ENCODE measurements around the gene ANAPC4.
"Not testable (repeated sequence)": the region's sequence is repeated elsewhere in the genome, so short reads cannot be mapped to it uniquely, and the experiment has no call there.

ANAPC4 gene

GRCh38 chr4:25376754-25377571, at the start of gene ANAPC4:
TSS of gene ANAPC4 (plus strand) at chr4:25377263. CDS start at chr4:25377428, 165 bp downstream.
- TF ChIP-seq GATA1 (IDR thresholded peaks at IDR 0.05; ENCODE audit: low read depth, low read length) (no peak), POLR2A (IDR thresholded peaks at IDR 0.05; ENCODE audit: low read length) (peak; percentile 66)
- peak; percentile 94 to 95 for DNase-seq

GRCh38 chr4:25328463-25328862, 48.6 kb upstream of the ANAPC4 start:
- not testable (repeated sequence) for DNase-seq

GRCh38 chr4:25330335-25330734, 46.7 kb upstream of the ANAPC4 start:
- no peak for DNase-seq

GRCh38 chr4:25330905-25331808, 45.9 kb upstream of the ANAPC4 start:
- no peak for DNase-seq
- TF ChIP-seq GATA1 (IDR thresholded peaks at IDR 0.05; ENCODE audit: low read depth, low read length), result no peak
- TF ChIP-seq POLR2A (IDR thresholded peaks at IDR 0.05; ENCODE audit: low read length), result no peak

More at GRCh38 chr4:25330335-25330734, 46.7 kb upstream of the ANAPC4 start:
- TF ChIP-seq GATA1 (IDR thresholded peaks at IDR 0.05; ENCODE audit: low read depth, low read length), result no peak
- no peak for TF ChIP-seq POLR2A (IDR thresholded peaks at IDR 0.05; ENCODE audit: low read length)

- no peak for TF ChIP-seq POLR2A (IDR thresholded peaks at IDR 0.05; ENCODE audit: low read length)
- DNase-seq, result no peak
These were observed 33.4 kb upstream of the ANAPC4 start for GRCh38 chr4:25343671-25344070.

- no peak for TF ChIP-seq POLR2A (IDR thresholded peaks at IDR 0.05; ENCODE audit: low read length)
These were observed 31.3 kb upstream of the ANAPC4 start for GRCh38 chr4:25345744-25346143.

GRCh38 chr4:25346913-25347312, 30.1 kb upstream of the ANAPC4 start:
- no peak for TF ChIP-seq GATA1 (IDR thresholded peaks at IDR 0.05; ENCODE audit: low read depth, low read length)
- DNase-seq, result no peak

More at GRCh38 chr4:25345744-25346143, 31.3 kb upstream of the ANAPC4 start:
- no peak for DNase-seq

GRCh38 chr4:25347473-25347872, 29.6 kb upstream of the ANAPC4 start:
- TF ChIP-seq POLR2A (IDR thresholded peaks at IDR 0.05; ENCODE audit: low read length) (no peak), GATA1 (IDR thresholded peaks at IDR 0.05; ENCODE audit: low read depth, low read length) (no peak)
- no peak for DNase-seq

- no peak for TF ChIP-seq POLR2A (IDR thresholded peaks at IDR 0.05; ENCODE audit: low read length)
- TF ChIP-seq GATA1 (IDR thresholded peaks at IDR 0.05; ENCODE audit: low read depth, low read length), result no peak
- no peak for DNase-seq
These were observed 29.1 kb upstream of the ANAPC4 start for GRCh38 chr4:25347971-25348370.

GRCh38 chr4:25350561-25350960, 26.5 kb upstream of the ANAPC4 start:
- no peak for TF ChIP-seq POLR2A (IDR thresholded peaks at IDR 0.05; ENCODE audit: low read length)
- TF ChIP-seq GATA1 (IDR thresholded peaks at IDR 0.05; ENCODE audit: low read depth, low read length), result no peak
- no peak for DNase-seq

- no peak for TF ChIP-seq GATA1 (IDR thresholded peaks at IDR 0.05; ENCODE audit: low read depth, low read length)
- no peak for TF ChIP-seq POLR2A (IDR thresholded peaks at IDR 0.05; ENCODE audit: low read length)
- DNase-seq, result no peak
These were observed 25.2 kb upstream of the ANAPC4 start for GRCh38 chr4:25351777-25352416.

GRCh38 chr4:25356068-25356467, 21.0 kb upstream of the ANAPC4 start:
- TF ChIP-seq GATA1 (IDR thresholded peaks at IDR 0.05; ENCODE audit: low read depth, low read length) (no peak), POLR2A (IDR thresholded peaks at IDR 0.05; ENCODE audit: low read length) (no peak)
- DNase-seq, result no peak

GRCh38 chr4:25358515-25359275, 18.4 kb upstream of the ANAPC4 start:
- TF ChIP-seq GATA1 (IDR thresholded peaks at IDR 0.05; ENCODE audit: low read depth, low read length), result no peak
- no peak for TF ChIP-seq POLR2A (IDR thresholded peaks at IDR 0.05; ENCODE audit: low read length)
- DNase-seq, result no peak
